HG02840 (cell line): ENCODE data around the gene TPD52L1.
"Not testable (repeated sequence)": the region's sequence is repeated elsewhere in the genome, so short reads cannot be mapped to it uniquely, and the experiment has no call there.

Experiments
- ATAC-seq: cut with Tn5 transposase; IDR thresholded peaks from one replicate; pipeline ENCODE4 v1.9.1; 2021; ENCODE audit warnings: mild to moderate bottlenecking, moderate library complexity, moderate number of reproducible peaks; ENCODE audit not compliant: unreplicated experiment, low FRiP score

The TPD52L1 gene, protein sequence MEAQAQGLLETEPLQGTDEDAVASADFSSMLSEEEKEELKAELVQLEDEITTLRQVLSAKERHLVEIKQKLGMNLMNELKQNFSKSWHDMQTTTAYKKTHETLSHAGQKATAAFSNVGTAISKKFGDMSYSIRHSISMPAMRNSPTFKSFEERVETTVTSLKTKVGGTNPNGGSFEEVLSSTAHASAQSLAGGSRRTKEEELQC

DNA sequence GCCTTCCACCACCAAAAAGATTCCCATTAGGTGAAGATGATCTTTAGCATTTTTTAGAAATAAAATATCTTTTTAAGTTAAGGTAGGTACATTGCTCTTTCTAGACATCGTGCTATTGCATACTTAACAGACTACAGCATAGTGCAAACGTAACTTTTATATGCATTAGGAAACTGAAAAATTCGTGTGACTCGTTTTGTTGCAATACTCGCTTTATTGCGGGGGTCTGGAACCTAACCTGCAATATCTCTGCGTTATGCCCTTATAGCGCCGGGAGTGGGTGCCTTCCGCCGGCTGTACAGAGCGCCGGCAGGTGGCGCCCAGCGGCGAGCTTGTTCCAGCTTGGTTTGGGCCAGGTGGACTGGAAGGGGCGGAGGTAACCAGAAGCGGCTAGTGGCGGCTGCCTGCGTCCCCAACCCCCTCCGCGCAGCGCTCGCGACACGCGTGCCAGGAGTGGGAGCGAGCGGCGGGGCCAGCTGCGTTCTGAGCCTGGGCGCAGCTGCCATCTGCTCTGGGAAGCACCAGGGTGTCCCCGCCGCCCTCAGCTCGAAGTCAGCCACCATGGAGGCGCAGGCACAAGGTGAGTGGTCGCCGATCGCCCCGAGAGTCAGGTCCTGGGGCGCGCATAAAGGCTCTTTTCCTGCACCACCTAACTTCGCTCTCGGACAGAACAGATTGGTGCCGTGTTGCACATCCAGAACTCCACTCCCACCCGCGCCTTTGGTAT is at the start of gene TPD52L1:
Gene TPD52L1 (plus strand): TSS at position 383 of the 727 bp plus-strand sequence. CDS start 179 bp downstream, at position 562.
- ATAC-seq = peak; percentile 98

DNA sequence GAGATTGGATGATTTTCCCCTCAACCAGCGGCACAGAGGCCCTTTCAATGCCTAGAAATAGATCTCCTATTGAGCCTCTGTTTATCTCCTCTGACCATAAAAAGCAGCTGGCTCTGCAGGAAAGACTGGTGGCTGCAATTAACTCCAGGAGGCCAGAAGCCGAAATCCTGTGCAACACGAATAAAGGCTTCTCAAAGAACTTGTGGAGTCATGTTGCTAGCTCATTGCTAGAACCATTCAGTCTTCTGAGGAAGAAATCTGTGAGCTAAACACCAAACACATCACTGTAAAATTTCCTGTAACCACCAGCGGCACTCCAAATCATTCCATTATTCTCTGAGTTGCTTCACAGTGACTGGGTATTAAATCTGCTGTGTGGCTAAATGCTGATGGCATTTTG is 49.1 kb upstream of the TPD52L1 start:
- ATAC-seq = no peak

DNA sequence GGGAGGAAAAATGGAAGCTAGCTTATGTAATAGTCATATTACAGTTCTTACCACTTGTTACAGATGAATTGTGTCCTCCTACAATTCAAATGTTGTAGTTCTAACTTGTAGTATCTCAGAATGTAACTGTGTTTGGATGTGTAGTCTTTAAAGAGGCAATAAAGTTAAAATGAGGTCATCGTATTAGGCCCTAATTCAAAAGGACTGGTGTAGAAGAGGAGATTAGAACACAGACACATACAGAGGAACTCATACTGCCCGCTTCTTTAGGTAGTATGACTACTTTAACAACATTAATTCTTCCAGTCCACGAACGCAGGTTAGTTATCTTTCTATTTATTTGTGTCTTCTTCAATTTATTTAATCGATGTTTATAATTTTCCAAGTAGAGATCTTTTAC is 46.5 kb upstream of the TPD52L1 start:
- ATAC-seq = no peak

DNA sequence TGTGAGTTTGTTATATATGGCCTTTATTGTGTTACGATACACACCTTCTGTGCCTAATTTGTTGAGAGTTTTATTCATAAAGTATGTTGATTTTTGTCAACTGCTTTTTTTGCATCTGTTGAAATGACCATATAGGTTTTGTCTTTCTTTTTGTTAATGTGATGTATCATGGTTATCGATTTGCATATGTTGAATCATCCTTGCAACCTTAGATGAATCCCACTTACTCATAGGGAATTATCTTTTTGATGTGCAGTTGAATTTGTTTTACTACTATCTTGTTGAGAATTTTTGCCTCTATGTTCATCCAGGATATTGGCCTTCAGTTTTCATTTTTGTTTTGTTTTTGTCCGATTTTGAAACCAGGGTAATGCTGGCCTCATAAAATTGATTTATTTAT is 45.7 kb upstream of the TPD52L1 start:
- no peak for ATAC-seq

DNA sequence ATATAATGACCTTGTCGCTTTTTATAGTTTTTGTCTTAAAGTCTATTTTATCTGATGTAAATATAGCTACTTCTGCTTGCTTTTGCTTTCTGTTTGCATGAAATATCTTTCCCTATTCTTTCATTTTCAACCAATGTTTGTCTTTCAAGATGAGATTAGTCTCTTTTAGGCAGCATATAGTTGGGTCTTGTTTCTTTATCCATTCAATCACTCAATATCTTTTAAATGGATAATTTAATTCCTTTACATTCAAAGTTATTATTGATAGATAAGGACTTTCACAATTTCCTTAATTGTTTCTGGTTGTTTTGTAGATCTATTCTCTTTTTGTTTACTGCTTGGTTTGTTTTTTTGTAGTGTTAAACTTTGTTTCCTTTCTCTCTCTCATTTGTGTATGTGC is 43.5 kb upstream of the TPD52L1 start:
- no peak for ATAC-seq

DNA sequence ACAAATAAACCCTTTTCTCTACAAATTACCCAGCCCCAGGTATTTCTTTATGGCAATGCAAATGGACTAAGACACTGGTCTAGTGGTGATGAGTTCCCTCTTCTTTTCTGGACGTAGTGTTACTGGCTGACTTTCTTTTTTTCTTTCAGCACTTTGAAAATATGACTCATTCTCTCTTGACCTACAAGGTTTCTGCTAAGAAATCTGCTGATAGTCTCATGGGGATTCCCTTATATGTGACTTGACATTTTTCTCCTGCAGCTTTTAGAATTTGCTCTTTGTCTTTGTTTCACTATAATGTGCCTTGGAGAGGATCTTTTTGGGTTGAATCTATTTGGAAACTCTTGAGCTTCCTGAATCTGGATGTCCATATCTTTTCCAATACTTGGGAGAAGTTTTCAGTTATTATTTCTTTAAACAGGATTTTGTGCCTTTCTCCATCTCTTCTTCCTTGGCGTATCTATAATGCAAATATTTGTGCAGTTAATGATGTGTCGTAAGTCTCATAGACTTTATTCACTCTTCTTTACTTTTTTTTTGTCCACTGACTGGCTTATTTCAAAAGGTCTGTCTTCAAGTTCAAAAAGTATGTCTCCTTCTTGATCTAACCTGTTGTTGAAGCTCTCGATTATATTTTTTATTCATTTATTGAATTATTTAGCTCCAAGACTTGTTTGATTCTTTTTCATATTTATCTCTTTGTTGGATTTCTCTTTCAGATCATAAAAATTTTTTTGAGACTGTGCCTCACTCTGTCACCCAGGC is 42.2 kb upstream of the TPD52L1 start:
- no peak for ATAC-seq

DNA sequence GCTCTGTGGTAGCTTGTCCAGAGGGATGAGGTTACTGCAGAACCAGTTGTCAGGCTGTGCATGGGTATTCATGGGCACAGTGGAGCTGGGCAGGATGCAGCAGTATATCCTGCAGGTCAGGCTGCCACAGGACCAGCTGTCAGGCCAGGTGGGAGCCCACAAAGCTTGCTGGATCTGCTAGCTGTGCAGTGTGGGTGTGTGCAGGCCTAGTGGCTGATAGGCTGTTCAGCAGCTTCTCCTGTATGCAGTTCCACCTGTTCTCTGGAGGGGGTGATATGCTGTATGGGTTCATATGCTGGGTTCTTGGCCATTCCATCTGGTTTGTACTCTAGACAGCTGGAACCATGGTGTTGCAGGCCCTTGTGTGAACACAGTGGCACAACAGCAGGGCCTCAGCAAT is 40.6 kb upstream of the TPD52L1 start:
- no peak for ATAC-seq

DNA sequence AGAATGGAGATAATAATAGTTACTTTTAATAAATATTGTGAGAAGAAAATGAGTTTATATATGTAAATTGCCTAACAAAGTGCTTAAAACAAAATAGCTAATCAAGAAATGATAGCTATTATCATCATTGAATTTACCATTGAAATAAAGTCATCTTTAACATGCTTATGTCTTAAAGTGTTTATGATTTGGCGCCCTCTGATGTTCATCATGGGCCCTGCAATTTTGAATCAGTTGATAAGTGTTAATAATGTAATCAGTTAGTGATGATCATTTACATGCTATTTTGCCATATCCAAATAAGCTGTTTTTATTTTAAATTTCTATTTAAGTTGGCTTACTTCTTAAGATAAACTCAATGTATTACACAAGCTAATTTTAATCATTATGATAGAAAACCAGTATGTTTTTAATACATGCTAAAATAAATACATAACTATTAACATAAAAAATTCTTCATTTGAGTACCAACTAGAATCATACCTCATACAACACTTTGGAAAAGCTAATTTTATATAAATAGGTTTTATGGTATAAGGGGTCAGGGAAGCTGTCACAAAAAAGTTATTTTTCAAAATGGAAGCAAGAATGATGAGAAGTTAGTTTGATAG is 39.2 kb upstream of the TPD52L1 start:
- ATAC-seq = no peak

DNA sequence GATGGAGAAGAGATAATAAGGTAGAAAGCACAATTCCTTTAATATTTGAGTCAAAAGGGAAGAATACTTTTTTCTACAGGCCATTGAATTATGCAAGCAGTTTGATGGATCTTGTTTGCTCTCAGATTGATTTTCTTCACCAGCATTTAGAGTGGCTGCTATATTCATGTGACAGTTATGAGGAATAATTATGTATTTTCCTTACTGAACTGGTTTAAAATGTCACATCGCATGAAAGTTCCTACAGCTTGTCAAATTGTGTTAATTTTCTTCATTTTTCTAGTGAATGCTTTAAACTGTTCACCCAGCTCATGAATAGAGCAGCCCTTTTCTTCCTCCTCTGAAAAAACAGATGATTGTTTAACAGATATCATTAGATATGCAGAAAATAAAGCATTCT is 37.4 kb upstream of the TPD52L1 start:
- no peak for ATAC-seq

DNA sequence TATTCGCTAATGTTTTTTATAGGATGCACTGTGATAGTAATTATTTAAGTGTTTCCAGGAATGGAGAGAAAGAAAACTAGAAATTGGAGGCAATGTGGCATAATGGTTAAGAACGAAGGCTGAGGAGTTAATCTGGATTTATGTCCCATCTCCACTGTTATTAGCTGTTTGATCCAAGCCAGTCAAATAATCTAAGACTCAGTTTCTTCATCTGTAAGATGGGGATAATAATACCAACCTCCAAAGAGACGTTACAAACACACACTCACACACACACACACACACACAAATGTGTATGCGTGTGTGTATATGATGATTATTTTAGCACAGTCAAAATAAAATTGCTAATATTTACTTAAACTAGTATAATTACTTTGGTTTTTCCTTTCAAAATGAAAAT is 36.9 kb upstream of the TPD52L1 start:
- no peak for ATAC-seq

DNA sequence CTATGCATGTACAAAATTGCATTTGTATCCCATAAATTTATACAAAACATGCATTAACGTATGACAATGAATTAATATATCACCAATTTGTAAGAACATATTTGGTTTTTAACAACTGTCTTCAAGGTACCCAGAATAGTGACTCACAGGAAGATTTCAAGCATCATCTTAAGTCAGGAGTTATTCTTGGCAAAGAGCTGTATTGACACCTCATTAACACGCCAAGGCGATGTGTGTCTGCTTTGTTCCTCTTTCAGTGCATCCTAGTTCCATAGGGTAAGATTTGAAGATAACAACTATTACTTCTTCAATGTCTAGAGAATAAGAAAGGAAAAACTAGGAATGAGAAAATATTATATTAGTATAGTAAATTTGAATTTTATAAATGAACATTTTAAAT is 35.8 kb upstream of the TPD52L1 start:
- ATAC-seq = no peak

DNA sequence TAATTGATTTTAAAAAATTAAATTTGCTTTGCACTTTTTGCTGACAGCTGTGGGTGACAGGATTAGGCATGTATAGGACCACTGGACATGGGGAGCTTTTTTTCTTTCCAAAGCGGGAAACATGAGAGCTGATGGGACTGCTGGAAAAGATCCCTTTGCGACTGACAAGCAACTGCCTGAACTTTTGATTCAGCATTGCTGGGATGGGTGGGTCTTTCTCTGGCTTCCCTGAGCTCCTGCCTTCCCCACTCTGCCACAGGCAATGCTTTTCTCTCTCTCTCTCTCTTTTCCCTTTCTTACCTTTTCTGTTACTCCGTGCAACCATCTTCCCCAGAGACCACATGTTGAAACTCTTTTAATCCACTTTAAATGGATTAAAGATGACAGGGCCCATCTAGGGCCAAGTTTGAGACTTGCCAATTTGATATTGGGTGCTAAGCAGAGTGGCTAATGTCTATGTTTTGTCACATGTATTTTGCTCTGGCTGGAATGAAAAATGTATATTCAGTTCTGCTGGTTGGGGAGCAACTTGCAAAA is 33.5 kb upstream of the TPD52L1 start:
- no peak for ATAC-seq

DNA sequence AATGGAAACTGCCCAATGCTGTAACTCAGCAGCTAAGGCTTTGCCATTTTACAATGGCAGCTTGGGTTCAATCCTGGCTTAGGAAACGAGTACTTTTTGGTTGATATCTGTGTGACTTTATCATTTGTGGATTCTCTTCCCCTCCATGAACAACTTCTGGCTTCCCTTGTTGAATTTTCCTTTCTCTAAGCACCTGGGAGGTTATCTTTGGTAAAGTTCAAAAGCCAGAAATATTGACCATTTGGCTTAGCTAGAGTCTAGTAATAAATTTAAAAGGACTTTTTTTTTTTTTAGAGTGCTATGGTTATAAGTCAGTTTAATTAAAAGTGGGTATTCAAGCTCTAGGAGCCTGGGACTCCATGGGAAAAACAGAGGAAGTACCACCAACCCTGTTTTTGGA is 31.7 kb upstream of the TPD52L1 start:
- ATAC-seq = no peak

DNA sequence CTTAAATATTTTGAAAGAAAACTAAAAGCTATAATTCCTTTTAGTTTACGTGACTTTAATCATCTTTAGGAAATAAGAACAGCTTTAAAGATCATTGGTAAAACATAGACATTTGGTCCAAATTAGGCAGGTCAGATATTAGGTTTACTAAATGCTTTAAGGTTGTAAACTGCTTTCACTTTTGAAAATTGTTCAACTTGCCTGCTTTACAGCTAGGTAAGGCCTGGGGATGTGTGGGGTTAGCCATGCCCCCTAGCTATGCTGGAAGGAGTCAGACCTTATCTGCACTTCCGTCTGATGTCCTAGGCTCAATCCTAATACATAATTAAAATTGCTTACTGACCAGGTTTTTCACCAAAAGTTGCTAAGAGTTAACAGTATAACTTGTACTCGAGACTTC is 30.5 kb upstream of the TPD52L1 start:
- no peak for ATAC-seq

DNA sequence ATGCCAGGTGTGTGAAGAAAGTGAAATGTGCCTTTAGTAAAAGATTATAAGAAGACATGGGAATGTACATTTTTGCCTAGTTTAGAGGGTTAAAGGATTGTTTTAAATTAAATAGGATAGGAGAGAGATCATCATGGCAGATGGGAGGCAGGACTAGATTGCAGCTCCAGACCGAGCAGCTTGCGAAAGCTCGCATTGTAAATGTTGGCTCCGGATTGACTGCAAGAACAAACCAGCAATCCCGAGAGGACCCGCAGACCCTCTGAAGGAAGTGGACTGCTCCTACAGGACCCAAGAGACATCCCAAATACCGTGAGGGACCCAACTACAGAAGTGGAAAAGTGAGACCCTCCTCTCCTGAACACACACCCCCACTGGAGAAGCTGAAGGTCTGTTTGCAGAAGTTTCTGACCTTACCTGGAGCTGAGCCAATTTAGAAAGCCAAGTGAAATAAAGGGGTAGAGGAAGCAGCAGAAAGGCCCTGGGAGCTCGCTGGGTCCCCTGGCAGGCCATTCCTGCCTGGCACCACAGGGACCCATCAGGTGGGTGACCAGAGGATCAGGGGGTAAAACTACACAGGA is 30.0 kb upstream of the TPD52L1 start:
- no peak for ATAC-seq

DNA sequence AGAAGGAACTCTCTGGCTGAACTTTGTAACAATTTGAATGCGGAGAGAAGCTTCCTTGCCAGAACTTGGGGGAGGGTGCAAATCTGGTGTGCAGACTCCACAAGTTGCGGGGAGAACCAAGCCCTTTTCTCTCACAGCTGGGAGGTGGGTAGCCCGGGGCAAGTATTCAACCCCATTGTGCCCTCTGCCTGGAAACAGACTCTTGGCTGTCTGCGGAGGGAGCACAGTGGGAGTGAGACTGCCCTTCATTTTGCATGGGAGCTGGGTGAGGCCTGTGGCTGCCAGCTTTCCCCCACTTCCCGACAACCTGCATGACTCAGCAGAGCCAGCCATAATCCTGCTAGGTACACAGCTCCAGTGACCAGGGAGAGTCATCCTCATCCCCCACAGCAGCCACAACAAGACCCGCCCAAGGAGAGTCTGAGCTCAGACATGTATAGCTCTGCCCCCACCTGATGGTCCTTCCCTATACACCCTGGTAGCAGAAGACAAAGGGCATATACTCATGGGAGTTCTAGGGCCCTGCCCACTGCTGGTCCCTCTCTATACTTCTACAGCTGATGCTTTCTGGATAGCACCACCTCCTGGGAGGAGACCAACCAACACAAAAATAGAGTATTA is 29.4 kb upstream of the TPD52L1 start:
- ATAC-seq = no peak

DNA sequence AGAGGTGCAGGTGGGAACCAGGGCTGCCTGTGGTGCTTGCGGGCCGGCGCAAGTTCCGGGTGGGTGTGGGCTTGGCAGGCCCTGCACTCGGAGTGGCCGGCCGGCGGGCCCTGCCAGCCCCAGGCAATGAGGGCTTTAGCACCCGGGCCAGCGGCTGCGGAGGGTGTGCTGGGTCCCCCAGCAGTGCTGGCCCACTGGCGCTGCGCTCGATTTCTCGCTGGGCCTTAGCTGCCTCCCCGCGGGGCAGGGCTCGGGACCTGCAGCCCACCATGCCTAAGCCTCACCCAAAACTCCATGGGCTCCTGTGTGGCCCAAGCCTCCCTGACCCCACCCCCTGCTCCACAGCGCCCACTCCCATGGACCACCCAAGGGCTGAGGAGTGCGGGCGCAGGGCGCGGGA is 27.7 kb upstream of the TPD52L1 start:
- not testable (repeated sequence) for ATAC-seq

DNA sequence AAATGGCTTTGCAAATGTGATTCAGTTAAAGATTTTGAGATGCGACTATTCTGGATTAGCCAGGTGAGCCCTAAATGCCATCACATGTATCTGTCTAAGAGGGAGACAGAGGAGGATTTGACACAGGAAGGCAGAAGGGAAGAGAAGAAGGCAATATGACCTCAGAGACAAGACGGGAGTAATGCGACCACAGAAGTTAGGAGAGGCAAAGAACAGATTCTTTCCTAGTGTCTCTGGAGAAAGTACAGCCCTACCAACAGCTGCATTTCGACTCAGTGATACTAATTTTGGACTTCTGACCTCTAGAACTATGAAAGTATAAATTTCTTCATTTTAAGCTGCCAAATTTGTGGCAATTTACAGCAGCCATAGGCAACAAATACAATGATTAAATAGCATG is 24.2 kb upstream of the TPD52L1 start:
- ATAC-seq = no peak

DNA sequence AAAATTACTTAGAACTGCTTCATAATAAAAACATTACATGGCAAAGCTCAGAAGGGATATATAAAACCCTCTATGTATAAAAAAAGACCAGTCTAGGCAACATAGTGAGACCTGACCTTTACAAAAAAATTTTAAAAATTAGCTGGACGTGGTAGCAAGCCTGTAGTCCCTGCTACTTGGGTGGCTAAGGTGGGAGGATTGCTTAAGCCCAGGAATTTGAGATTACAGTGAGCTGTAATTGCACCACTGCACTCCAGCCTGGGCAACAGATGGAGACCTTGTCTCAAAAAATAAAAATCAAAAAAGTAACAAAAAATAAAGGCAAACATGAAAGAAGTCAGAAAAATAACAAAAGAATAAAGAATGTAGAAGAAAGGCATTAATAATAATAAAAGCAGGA is 21.5 kb upstream of the TPD52L1 start:
- no peak for ATAC-seq

DNA sequence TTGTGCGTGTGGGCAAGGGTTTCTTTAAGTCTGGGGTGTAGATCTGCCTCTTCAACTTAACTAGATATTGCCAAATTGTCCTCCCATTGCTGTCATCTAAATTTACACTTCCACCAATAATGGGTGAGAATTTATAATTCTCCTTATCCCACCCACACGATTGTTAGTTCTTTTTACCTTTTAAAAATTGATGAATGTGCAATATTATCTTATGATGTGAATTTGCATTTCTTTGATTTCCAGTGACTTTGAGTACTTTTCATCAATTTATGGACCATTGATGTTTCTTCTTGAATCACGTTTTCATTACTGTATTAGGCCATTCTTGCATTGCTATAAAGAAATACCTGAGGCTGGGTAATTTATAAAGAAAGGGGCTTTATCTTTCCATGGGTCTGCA is 17.2 kb upstream of the TPD52L1 start:
- no peak for ATAC-seq
